SK-N-MC (cell line): ENCODE results near the gene VASN.

Experiments used
- EZH2 ChIP-seq: fragments of 200-600 bp; sonication (generic); IDR thresholded peaks from one replicate; pipeline ENCODE4 v1.6.1; 2017; ENCODE audit warnings: antibody characterized with exemption
- FOXP2 ChIP-seq: optimal IDR thresholded peaks from 2 replicates; pipeline ENCODE3; 2011; ENCODE audit warnings: mild to moderate bottlenecking, moderate library complexity; ENCODE audit not compliant: insufficient read depth; ENCODE audit errors: extremely low read length, control extremely low read depth
- POLR2AphosphoS5 ChIP-seq: IDR thresholded peaks from 2 replicates; pipeline ENCODE4 v1.6.1; 2012; ENCODE audit warnings: mild to moderate bottlenecking, low read depth, low read length, borderline replicate concordance

- TF ChIP-seq POLR2AphosphoS5 = no peak
- TF ChIP-seq EZH2 = no peak
- no peak for TF ChIP-seq FOXP2
These were observed 28.5 kb upstream of the VASN start for GRCh38 chr16:4342866-4343744.
